Ectodermal cell (in vitro differentiated cells): ENCODE measurements around the gene FXYD4.
"Not testable (repeated sequence)": the region's sequence is repeated elsewhere in the genome, so short reads cannot be mapped to it uniquely, and the experiment has no call there.

Source experiments
- H3K27ac ChIP-seq: 2 replicates; pipeline ENCODE4 v1.7.0; 2013; ENCODE audit warnings: mild to moderate bottlenecking, low read depth, low read length; ENCODE audit not compliant: insufficient read depth, poor library complexity, severe bottlenecking
- H3K27me3 ChIP-seq: 2 replicates; pipeline ENCODE4 v1.7.0; 2013; ENCODE audit warnings: mild to moderate bottlenecking, low read length; ENCODE audit not compliant: insufficient read depth, control insufficient read depth, poor library complexity, severe bottlenecking
- H3K36me3 ChIP-seq: one replicate; pipeline ENCODE4 v1.7.0; 2013; ENCODE audit warnings: low read length; ENCODE audit not compliant: control insufficient read depth, insufficient read depth
- H3K4me1 ChIP-seq: one replicate; pipeline ENCODE4 v1.7.0; 2013; ENCODE audit warnings: low read length; ENCODE audit not compliant: control insufficient read depth, insufficient read depth
- H3K4me3 ChIP-seq: 2 replicates; pipeline ENCODE4 v1.7.0; 2013; ENCODE audit warnings: low read depth, low read length, control low read depth; ENCODE audit not compliant: insufficient read depth
- H3K9me3 ChIP-seq: 2 replicates; pipeline ENCODE4 v1.7.0; 2013; ENCODE audit warnings: mild to moderate bottlenecking, low read length, moderate library complexity; ENCODE audit not compliant: control insufficient read depth
- WGBS, 2 experiments: methylation state at CpG; one replicate each; pipeline ENCODE4 v1.1.7; 2013; ENCODE audit warnings: missing lambda C conversion rate in 2 of 2; 5-methylcytosine and 5-hydroxymethylcytosine counted together

Gene FXYD4

GRCh38 chr10:43330824-43331127 lies 40.7 kb upstream of the FXYD4 start:
- not testable (repeated sequence) for H3K27me3 ChIP-seq, H3K4me1 ChIP-seq, H3K36me3 ChIP-seq, H3K9me3 ChIP-seq, H3K4me3 ChIP-seq, H3K27ac ChIP-seq
- 89 to 95% methylated on average over 4 of the region's 4 CpGs for WGBS, 2 experiments

GRCh38 chr10:43333653-43334052 lies 37.8 kb upstream of the FXYD4 start:
- H3K9me3 ChIP-seq: no peaks in the 10 kb centered on the region
- 94 to 96% methylated on average over 3 of the region's 3 CpGs for WGBS, 2 experiments
- H3K36me3 ChIP-seq: no peaks in the 10 kb centered on the region

GRCh38 chr10:43336061-43336460 lies 35.4 kb upstream of the FXYD4 start:
- no peak overlapping the region for H3K4me3 ChIP-seq
- peaks cover 18% of the 10 kb centered on the region for H3K4me1 ChIP-seq
- no peaks in the 10 kb centered on the region for H3K36me3 ChIP-seq
- no peaks in the 10 kb centered on the region for H3K27me3 ChIP-seq
- H3K27ac ChIP-seq: no peak overlapping the region
- H3K9me3 ChIP-seq: no peaks in the 10 kb centered on the region
- 92 to 96% methylated on average over 3 of the region's 3 CpGs for WGBS, 2 experiments

More at GRCh38 chr10:43333653-43334052, 37.8 kb upstream of the FXYD4 start:
- Histone ChIP-seq H3K4me3 (no peak overlapping the region), H3K4me1 (peaks cover 10% of the 10 kb centered on the region), H3K27ac (no peak overlapping the region), H3K27me3 (no peaks in the 10 kb centered on the region)

GRCh38 chr10:43336641-43337318 lies 34.7 kb upstream of the FXYD4 start:
- no peak overlapping the region for H3K27ac ChIP-seq
- H3K9me3 ChIP-seq: no peaks in the 10 kb centered on the region
- peaks cover 18% of the 10 kb centered on the region for H3K4me1 ChIP-seq
- no peak overlapping the region for H3K4me3 ChIP-seq
- WGBS, 2 experiments: 89% methylated on average over 8 to 9 of the region's 9 CpGs
- H3K27me3 ChIP-seq: no peaks in the 10 kb centered on the region
- no peaks in the 10 kb centered on the region for H3K36me3 ChIP-seq

GRCh38 chr10:43337536-43337935 lies 33.9 kb upstream of the FXYD4 start:
- not testable (repeated sequence) for H3K4me3 ChIP-seq, H3K27ac ChIP-seq, H3K27me3 ChIP-seq, H3K36me3 ChIP-seq, H3K9me3 ChIP-seq
- H3K4me1 ChIP-seq: peaks cover 18% of the 10 kb centered on the region
- WGBS, 2 experiments: 4 to 8% methylated on average over 7 to 8 of the region's 9 CpGs

- no peak overlapping the region for H3K4me3 ChIP-seq
- H3K4me1 ChIP-seq: peaks cover 18% of the 10 kb centered on the region
- no peak overlapping the region for H3K27ac ChIP-seq
- H3K36me3 ChIP-seq: no peaks in the 10 kb centered on the region
- 87 to 90% methylated on average over 12 of the region's 12 CpGs for WGBS, 2 experiments
- H3K27me3 ChIP-seq: no peaks in the 10 kb centered on the region
- H3K9me3 ChIP-seq: no peaks in the 10 kb centered on the region
These were observed 33.3 kb upstream of the FXYD4 start for GRCh38 chr10:43338117-43338516.

GRCh38 chr10:43339136-43339535 lies 32.3 kb upstream of the FXYD4 start:
- Histone ChIP-seq H3K4me3 (no peak overlapping the region), H3K4me1 (peaks cover 18% of the 10 kb centered on the region), H3K27ac (no peak overlapping the region), H3K27me3 (no peaks in the 10 kb centered on the region), H3K36me3 (no peaks in the 10 kb centered on the region), H3K9me3 (no peaks in the 10 kb centered on the region)
- 92 to 93% methylated on average over 11 of the region's 11 CpGs for WGBS, 2 experiments

GRCh38 chr10:43340101-43340500 lies 31.3 kb upstream of the FXYD4 start:
- H3K36me3 ChIP-seq: no peaks in the 10 kb centered on the region
- H3K4me3 ChIP-seq: no peak overlapping the region
- H3K27ac ChIP-seq: no peak overlapping the region
- WGBS, 2 experiments: 91 to 95% methylated on average over 6 of the region's 6 CpGs
- no peaks in the 10 kb centered on the region for H3K27me3 ChIP-seq
- no peaks in the 10 kb centered on the region for H3K9me3 ChIP-seq
- peaks cover 18% of the 10 kb centered on the region for H3K4me1 ChIP-seq

- Histone ChIP-seq H3K27me3 (no peaks in the 10 kb centered on the region), H3K4me3 (no peak overlapping the region), H3K36me3 (no peaks in the 10 kb centered on the region), H3K27ac (no peak overlapping the region), H3K9me3 (no peaks in the 10 kb centered on the region), H3K4me1 (peaks cover 18% of the 10 kb centered on the region)
- 94 to 95% methylated on average over 9 of the region's 9 CpGs for WGBS, 2 experiments
These were observed 30.8 kb upstream of the FXYD4 start for GRCh38 chr10:43340619-43341018.

- no peak overlapping the region for H3K4me3 ChIP-seq
- no peaks in the 10 kb centered on the region for H3K36me3 ChIP-seq
- H3K4me1 ChIP-seq: peaks cover 18% of the 10 kb centered on the region
- H3K9me3 ChIP-seq: no peaks in the 10 kb centered on the region
- 87 to 92% methylated on average over 7 of the region's 7 CpGs for WGBS, 2 experiments
- H3K27ac ChIP-seq: no peak overlapping the region
- H3K27me3 ChIP-seq: no peaks in the 10 kb centered on the region
These were observed 30.0 kb upstream of the FXYD4 start for GRCh38 chr10:43341450-43341849.
